ENCODE results near the gene GLYATL1B.
"Not testable (repeated sequence)": the region's sequence is repeated elsewhere in the genome, so short reads cannot be mapped to it uniquely, and the experiment has no call there.

Gene GLYATL1B

DNA sequence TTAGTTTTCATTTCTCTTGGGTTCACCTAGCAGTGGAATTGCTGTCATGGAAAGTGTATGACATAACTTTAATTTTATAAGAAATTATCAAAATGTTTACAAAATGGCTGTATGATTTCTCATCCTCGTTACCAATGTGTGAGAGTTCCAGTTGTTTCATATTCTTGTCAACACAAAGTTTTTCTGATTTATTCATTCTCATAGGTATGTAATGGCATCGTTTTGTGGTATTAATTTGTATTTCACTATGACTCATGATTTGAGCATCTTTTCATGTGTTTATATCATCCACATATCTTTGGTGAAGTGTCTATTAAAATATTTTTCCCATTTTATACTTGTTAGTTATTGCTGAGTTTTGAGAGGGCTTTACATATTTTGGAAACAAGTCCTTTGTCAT is 26.4 kb downstream of the GLYATL1B start:
- H3K4me3 ChIP-seq (ENCODE audit: low read depth, low read length), result no peak overlapping the region
- TF ChIP-seq, protein P1, sequence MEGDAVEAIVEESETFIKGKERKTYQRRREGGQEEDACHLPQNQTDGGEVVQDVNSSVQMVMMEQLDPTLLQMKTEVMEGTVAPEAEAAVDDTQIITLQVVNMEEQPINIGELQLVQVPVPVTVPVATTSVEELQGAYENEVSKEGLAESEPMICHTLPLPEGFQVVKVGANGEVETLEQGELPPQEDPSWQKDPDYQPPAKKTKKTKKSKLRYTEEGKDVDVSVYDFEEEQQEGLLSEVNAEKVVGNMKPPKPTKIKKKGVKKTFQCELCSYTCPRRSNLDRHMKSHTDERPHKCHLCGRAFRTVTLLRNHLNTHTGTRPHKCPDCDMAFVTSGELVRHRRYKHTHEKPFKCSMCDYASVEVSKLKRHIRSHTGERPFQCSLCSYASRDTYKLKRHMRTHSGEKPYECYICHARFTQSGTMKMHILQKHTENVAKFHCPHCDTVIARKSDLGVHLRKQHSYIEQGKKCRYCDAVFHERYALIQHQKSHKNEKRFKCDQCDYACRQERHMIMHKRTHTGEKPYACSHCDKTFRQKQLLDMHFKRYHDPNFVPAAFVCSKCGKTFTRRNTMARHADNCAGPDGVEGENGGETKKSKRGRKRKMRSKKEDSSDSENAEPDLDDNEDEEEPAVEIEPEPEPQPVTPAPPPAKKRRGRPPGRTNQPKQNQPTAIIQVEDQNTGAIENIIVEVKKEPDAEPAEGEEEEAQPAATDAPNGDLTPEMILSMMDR (IDR thresholded peaks at IDR 0.05; ENCODE audit: insufficient read depth, low read depth, low read length, missing control alignments), result no peak
- DNase-seq (ENCODE audit: low read depth), result no peak

DNA sequence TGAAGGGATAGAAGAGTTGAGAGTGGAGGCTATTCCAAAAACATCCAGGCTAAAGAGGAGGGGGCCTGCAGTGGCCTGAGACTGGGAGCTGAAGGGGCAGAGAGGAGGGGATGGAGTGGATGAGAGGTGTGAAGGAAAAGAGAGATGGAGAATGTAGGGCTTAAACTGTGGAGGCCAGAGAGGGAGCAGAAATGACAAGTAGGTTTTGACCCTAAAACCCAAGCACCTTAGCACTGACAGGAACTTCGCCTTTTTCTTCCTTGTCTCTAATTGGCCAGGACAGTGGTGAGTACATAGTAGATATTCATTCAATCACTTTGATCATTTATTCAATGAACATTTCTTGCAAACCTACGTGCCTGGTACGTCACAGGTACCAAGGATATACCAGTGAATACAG is 28.2 kb downstream of the GLYATL1B start:
- TF ChIP-seq, protein P1 (IDR thresholded peaks at IDR 0.05; ENCODE audit: insufficient read depth, low read depth, low read length, missing control alignments), result no peak
- no peak for DNase-seq (ENCODE audit: low read depth)
- H3K4me3 ChIP-seq (ENCODE audit: low read depth, low read length), result no peak overlapping the region

DNA sequence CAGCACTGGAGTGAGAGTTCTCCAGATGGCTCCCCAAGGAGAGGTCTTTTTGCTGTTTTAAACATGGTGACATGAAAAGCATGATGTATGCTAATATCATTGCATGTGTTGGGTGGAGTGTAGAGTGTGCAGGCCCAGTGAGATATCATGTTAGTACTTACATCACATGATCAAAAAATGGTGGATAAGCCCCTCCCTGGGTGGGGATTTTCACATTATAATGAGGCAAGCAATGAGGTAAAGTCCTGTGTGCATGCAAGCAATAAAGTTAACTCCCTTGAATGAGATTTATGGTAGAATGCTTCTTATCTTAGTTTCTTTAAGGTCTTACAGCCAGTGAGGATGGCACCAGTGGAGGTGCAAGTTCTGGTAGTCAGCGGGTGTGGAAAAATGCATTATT is 29.4 kb downstream of the GLYATL1B start:
- H3K4me3 ChIP-seq (ENCODE audit: low read depth, low read length), result no peak overlapping the region
- TF ChIP-seq, protein P1 (IDR thresholded peaks at IDR 0.05; ENCODE audit: insufficient read depth, low read depth, low read length, missing control alignments), result no peak
- DNase-seq (ENCODE audit: low read depth), result no peak

DNA sequence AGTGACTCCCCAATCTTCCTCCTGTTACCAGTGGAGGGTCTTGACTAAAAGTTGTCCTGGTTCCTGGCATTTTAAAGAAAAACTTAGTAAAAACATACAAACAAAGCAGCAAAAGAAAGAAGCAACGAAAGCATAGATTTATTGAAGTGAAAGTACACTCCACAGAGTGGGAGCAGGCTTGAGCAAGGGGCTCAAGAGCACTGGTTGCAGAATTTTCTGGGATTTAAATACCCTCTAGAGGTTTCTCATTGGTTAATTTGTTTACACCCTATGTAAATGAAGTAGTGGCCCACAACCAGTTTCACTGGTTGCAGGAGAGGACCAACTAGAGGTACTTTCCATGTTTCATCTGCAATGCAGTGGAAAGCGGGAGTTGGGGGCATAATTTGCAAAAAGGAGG is 31.7 kb downstream of the GLYATL1B start:
- TF ChIP-seq, protein P1 (IDR thresholded peaks at IDR 0.05; ENCODE audit: insufficient read depth, low read depth, low read length, missing control alignments), result no peak
- no peak for DNase-seq (ENCODE audit: low read depth)
- no peak overlapping the region for H3K4me3 ChIP-seq (ENCODE audit: low read depth, low read length)

DNA sequence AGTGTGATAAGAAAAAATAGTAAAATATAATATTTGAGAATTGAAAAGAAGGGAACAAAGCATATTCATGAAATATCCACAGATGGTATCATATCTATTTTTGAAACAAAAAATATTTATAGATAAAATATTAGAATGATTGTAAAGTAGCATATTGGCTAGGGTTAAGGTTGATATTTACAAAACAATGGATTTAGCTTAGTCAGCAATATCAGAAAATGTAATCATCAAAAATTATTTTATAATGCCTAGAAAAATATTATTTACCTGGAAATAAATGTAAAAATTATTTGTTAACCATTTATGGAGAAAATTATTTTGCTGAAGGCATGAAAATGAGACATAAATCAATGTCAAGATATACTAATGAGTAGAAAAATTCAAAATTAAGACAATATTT is 33.7 kb downstream of the GLYATL1B start:
- TF ChIP-seq, protein P1 (IDR thresholded peaks at IDR 0.05; ENCODE audit: insufficient read depth, low read depth, low read length, missing control alignments), result no peak
- DNase-seq (ENCODE audit: low read depth), result no peak
- no peak overlapping the region for H3K4me3 ChIP-seq (ENCODE audit: low read depth, low read length)

DNA sequence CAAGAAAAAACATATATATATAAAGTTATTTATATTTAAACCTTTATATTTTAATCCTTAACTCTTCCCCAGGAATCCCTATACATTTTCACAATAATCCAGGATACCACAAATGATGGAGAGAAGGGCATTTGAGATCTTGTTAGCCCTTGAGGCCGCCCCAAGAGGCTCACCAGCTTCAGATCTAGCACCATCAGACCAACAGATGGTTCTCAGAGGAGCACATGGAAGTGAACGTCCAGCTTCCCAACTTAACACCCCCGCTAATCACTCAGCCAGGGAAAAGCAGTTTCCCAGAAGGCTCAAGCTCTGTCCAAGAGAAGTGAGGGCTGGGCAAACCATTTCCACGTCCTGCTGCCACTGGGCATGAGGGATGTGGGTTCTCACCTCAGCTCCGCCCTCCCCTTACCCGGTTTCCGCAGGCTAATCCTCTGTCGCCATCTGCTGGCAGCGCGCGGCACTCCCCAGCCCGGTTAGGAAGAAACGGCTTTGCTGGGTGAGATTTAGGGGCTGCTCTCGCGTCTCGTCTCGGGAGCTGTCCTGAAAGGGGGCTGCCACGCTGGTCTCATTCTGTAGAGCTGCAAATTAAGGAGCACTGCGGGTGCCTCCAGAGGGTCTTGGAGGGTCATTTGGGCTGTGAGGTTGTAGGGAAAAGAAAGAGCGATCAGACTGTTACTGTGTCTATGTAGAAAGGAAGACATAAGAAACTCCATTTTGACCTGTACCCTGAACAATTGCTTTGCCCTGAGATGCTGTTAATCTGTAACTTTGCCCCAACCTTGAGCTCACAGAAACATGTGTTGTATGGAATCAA is 49.7 kb downstream of the GLYATL1B start:
- no peak overlapping the region for H3K4me3 ChIP-seq (ENCODE audit: low read depth, low read length)
- DNase-seq (ENCODE audit: low read depth), result peak; percentile 89
- TF ChIP-seq, protein P1 (IDR thresholded peaks at IDR 0.05; ENCODE audit: insufficient read depth, low read depth, low read length, missing control alignments), result peak; percentile 99

DNA sequence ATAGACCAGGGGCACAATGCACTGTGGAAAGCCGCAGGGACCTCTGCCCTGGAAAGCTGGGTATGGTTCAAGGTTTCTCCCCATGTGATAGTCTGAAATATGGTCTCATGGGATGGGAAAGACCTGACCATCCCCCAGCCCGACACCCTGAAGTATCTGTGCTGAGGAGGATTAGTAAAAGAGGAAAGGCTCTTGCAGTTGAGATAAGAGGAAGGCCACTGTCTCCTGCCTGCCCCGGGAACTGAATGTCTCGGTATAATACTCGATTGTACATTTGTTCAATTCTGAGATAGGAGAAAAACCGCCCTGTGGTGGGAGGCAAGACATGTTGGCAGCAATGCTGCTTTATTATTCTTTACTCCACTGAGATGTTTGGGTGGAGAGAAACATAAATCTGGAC is 50.4 kb downstream of the GLYATL1B start:
- not testable (repeated sequence) for DNase-seq (ENCODE audit: low read depth); H3K4me3 ChIP-seq (ENCODE audit: low read depth, low read length)

All from GM12865 (cell line).